GM21737 (cell line): Measurements from ENCODE around the gene OLIG1.
A peak's percentile ranks its signal among the peaks of the same experiment; 100 is the strongest.

Experiments
- ATAC-seq: cut with Tn5 transposase; IDR thresholded peaks from one replicate; pipeline ENCODE4 v1.9.1; 2021; ENCODE audit warnings: mild to moderate bottlenecking, moderate library complexity; ENCODE audit not compliant: unreplicated experiment

OLIG1 gene

DNA sequence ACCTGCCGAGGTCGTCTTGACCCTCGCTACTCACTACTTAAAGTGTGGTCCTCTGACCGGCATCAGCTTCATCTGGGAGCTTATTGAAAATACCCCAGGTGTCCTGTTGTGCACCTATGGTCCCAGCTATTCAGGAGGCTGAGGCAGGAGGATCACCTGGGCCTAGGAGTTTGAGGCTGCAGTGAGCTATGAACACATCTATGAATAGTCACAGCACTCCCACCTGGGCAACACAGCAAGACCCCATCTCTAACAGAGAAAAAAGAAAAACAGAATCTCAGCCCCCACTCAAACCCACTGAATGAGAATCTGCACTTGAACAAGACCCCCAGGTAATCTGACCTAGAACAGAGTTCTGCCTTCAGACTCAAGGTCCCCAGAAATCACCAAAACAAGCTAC is 8.7 kb upstream of the OLIG1 start:
- ATAC-seq = no peak

DNA sequence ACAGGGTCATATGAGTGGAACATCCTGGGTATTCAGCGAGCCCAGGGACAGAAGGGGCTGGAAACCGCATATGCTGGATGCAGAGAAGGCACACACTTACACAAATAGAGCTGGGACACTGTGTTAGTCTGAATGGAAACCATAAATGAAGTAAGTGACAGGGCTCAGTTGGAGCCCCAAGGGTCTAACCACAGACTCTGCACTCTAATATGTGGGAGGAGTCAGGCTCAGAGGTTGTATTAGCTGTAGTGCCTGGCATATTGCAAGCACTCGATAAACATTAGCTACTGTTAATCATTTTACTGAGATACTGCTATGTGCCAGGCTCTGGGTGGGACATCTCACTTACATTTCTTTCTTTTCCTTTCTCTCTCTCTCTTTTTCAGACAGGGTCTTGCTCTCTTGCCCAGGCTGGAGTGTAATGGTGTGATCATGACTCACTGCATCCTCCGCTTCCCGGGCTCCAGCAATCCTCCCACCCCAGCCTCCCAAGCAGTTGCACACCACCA is 6.5 kb upstream of the OLIG1 start:
- no peak for ATAC-seq

DNA sequence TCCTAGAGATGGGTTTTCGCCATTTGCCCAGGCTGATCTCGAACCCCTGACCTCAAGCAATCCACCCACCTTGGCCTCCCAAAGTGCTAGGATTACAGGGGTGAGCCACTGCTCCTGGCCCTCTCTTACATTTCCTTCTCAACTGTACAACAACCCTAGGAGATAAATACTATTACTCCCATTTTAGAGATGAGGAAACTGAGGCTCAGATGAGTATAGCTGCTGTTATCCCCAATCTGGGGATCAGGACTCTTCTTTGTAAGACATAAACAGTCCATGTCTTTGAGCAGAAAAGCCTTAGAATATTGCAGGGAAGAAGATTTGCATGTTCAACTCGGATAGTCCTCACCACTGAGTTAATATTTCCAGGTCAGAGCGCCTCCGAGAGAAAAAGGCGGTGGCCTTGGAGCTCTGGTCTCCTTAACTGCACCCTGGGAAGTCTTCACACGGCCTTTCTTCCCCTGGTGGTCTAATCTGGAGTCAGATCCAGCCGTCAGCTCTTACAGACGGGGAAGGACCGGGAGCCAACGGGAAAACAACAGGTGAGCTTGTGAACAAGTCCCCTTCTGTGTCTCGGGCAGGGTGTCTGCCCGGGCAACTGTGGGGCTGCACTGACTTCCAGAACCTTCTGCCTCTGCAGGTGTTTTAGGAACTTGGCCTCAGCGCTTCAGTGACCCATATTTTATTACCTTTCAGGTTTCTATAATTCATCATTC is 5.9 kb upstream of the OLIG1 start:
- ATAC-seq = no peak

DNA sequence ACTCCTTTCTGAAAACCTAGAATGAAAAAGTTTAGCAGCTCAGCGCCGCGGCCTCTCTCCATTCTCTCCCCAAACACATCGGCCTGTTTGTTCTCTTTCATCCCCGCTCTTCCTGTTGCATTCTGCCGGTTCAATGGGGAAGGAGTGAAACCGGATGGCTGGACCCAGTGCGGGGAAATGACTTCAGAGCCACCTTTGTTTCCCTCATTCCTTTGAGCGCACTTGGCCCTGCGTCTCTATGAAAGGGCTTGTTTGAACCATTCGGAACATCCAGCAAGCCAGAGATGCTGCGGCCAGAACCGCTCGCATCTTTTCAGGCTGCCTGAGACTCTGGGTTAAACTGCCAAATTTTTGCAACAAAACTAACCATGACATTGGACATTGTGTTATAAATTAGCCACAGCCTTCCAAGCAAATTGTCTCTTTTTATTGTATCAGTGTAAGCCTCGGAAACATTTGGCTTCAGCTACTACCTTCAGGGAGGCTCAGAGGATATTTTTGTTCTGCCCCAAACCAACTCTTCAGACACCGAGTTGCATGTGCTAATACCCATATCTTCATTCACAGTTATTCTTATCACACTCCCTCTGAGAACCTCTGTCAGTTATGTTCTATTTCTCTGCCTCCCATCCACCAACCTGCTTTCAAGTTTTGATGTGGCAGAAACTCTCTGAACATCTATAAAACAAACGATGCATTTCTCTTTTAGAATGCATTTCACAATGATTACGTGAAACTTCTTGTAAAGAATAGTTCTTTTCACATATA is 5.1 kb upstream of the OLIG1 start:
- no peak for ATAC-seq

DNA sequence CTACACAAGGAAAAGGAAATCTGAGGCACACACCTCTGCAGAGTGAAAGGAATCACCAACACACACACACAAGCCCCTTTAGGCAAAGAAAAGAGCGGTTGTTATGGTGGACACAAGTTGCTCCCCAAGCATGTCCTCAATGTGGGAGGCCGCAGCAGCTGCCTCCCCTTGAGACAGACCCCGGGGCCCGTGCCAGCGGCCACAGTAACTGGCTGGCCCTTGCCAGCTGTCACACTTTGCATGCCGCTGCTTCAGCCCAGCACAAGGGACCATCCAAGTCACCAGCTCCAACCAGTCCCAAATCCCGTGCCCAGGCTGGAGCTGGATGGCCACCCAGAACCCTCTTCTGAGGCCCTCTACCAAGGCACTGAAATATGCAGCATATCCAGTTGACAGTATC is 2.9 kb upstream of the OLIG1 start:
- ATAC-seq = no peak

DNA sequence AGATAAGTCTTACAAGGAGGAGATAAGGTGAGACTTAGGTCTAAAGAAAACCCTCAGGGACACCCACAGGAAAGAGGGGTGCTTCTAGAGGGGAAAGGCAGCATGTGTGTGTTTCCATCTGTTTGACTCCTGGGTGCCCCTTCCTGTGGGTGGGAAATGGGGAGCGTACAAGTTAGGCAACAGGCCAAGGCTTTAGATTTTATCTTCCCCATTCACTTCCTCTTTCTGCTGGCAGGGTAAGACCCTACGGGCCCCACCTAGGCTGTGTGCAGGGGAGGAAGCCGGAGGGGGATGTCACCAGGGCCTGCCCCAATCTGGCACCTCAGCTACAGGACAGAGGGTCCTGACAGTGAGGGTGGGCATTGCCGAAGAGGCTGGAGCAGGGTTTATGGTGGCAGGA is 2.5 kb upstream of the OLIG1 start:
- ATAC-seq = no peak

DNA sequence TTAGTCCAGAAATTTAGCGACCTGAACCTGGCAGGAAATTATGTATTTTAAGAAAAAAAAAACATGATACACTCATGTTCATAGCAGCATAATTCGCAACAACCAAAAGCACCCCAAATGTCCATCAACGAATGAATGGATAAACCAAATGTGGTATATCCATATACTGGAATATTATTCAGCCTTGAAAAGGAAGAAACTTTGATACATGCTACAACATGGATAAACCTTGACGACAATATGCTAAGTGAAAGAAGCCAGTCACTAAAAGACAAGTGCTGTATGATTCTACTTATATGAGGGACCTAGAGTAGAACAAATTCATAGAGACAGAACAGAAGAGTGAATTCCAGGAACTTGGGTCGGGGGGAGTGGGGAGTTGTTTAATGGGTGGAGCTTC is 698 bp upstream of the OLIG1 start:
- ATAC-seq = no peak

DNA sequence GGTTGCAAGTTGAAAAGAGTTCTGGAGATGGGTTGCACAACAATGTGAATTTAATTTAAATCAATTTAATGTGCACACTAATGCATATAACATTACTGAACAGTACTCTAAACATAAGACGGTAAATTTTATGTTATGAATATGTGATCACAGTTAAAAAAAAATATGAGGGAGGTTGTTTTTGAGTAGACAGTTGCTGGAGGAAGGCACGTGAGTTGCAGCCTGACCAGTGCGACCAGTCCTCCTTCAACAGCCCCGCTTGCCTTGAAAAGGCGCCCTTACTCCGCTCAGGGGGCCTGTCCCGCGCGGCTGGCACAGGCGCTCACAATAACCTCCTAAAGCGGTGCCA is 322 bp upstream of the OLIG1 start:
- ATAC-seq = no peak

DNA sequence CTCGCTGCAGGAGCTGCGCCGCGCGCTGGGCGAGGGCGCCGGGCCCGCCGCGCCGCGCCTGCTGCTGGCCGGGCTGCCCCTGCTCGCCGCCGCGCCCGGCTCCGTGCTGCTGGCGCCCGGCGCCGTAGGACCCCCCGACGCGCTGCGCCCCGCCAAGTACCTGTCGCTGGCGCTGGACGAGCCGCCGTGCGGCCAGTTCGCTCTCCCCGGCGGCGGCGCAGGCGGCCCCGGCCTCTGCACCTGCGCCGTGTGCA is 730 bp downstream of the OLIG1 start:
- ATAC-seq = no peak

DNA sequence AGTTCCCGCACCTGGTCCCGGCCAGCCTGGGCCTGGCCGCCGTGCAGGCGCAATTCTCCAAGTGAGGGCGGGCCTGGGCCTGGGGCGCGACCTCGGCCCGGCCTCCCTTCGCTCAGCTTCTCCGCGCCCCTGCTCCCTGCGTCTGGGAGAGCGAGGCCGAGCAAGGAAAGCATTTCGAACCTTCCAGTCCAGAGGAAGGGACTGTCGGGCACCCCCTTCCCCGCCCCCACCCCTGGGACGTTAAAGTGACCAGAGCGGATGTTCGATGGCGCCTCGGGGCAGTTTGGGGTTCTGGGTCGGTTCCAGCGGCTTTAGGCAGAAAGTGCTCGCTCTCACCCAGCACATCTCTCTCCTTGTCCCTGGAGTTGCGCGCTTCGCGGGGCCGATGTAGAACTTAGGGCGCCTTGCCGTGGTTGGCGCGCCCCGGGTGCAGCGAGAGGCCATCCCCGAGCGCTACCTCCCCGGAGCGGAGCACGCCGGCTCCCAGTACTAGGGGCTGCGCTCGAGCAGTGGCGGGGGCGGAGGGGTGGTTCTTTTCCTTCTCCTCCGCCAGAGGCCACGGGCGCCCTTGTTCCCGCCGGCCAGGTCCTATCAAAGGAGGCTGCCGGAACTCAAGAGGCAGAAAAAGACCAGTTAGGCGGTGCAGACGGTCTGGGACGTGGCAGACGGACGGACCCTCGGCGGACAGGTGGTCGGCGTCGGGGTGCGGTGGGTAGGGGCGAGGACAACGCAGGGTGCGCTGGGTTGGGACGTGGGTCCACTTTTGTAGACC is 1.2 kb downstream of the OLIG1 start:
- no peak for ATAC-seq

DNA sequence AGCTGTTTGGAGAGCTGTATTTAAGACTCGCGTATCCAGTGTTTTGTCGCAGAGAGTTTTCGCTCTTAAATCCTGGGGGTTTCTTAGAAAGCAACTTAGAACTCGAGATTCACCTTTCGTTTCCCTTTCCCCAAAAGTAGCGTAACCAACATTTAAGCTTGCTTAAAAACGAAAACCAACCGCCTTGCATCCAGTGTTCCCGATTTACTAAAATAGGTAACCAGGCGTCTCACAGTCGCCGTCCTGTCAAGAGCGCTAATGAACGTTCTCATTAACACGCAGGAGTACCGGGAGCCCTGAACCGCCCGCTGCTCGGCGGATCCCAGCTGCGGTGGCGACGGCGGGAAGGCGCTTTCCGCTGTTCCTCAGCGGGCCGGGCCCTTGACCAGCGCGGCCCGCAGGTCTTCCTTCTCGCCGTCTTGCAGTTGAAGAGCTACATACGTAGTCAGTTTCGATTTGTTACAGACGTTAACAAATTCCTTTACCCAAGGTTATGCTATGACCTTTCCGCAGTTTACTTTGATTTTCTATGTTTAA is 1.9 kb downstream of the OLIG1 start:
- ATAC-seq = no peak

DNA sequence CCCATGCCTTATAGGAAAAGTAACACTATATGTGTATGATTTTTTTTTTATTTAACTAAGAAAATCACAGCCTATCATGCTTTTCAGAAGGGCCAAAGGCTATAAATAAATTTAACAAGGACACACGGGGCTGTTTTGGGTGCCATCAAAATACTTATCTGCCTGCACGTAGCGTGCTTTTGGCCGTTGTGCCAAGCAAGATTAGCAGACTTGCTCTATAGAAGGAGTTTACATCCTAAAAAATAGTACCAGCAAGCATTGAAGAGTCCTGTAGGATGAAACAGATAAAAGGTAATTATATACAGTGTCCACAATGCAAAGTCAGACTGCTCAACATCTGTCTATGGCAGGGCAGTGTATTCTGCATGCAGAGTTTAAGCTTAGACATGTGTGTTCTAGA is 3.7 kb downstream of the OLIG1 start:
- no peak for ATAC-seq

DNA sequence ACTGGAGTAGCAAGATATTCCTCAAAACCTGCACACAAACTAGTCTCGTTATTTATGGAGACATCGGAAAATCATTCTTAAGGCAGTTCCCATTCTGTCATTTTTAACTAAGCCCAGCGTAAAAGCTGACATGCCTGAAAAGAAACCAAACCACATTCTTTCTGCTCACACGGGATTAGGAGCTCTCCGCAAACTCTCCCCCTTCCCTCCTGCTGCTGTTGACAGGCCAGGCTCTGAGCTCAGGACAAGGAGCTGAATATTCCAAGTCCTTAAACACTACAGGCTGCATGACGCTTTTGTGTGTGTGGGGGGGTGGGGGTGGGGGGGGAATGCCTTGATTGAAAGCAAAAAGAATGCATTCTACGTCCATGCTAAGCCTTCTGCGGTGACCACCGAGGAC is 5.2 kb downstream of the OLIG1 start:
- ATAC-seq = no peak

DNA sequence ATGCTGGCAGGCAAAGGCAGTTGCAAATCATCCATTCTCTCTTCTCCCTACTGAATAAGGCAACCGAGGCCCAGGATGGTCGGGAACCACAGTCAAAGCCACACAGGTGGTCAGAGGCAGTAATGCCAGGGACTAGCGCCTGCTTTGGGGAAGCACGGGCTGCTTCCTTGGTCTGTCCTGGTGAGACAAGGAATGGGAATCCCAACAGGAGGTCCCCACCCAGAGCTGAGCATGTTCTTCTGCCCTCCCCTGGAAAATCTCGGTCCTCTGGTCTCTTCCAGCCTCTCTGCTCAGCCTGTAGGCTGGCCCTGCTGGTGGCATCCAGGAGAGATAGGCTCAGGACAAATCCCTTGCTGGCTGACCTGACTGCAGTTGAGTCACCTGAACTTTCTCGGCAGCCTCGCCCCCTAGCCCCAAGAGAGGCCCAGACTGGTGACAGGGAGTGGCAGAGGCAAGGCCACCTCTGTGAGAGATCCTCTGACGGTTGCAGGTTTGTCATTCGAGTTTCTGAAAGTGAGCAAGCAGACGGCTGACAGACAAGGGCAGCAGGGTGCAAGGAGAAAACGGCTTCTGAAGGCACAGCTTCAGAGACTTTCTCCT is 5.8 kb downstream of the OLIG1 start:
- no peak for ATAC-seq

DNA sequence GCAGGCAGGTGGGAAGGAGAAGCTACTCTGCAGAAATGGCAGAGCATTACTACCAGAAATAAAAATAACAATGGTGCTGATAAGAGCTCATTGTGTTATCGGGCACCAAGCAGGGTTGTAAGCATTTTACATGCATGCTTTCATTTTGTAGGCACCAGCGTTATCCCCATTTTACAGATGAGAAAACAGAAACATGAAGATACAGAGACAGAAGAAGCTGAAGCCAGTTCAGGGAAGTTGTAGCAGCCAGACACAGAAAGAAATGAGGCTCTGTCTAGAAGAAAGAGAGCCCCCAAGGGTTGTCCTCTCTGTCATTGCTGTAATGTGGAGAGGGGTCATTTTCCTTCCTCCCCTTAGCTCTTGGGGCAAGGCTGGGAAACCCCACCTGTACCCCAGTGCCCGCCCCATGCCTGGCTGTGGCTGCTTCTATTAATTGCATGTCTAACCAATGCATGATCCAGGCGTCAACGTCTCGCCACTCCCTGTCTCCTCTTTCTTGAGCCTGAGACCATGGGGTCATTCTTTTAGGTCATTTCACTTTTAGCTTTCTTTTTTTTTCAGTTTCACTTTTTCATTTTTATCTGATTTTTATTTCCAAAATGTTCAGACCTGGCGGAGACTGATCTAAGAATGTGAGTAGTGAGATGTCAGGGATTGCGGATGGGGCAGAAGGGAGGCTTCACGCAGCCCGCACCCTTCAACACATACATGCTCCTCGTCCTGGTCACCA is 6.8 kb downstream of the OLIG1 start:
- ATAC-seq = no peak

DNA sequence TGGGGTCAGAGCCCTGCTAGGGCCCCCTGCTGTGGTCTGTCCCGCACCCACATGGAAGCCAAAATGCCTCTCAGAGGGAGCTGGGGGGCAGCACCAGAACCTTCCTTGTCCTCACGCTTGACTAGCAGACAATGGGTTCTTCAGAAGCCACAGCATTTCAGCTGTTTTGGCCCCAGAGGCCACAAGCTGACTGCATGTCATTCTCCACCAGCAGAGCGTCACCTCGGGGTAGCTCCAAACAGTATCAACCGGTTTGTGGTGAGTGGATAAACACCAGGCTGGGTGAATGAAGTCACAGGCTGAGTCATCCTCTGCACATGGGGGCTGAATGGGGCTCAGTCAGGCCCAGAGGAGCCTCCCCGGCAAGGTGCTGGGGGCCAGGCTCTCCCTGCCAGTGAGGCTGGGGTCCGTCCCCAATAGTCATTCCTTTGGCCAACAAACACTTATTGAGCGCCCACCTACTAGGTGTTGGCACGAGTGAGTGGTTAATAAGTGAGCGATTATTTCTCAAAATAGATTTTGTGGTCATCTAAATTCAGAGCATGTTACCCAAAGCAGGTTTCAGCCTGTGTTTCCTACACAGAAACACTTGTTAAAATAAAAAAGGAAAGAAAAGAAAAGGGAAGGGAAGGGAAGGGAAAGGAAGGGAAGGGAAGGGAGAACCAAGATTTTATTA is 9.1 kb downstream of the OLIG1 start:
- peak; percentile 93 for ATAC-seq

DNA sequence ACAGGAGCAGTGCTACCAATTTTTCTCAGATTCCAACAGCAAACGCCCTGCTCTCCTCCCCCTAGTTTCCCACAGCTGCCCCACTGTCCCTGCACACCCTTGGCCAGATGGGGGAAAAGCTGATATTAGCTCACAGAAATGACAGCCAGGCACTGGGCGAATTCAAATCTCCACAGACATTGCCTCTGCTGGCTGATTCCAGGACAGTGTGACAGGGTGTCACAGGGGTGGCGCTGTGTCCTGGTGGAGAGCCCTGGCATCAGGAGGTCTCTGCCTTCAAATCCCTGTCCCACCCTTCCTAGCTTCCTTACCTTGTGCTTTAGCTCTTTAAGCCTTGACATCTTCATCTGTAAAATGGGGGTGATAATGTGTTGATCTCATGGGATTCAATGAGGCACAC is 10.4 kb downstream of the OLIG1 start:
- ATAC-seq = no peak

DNA sequence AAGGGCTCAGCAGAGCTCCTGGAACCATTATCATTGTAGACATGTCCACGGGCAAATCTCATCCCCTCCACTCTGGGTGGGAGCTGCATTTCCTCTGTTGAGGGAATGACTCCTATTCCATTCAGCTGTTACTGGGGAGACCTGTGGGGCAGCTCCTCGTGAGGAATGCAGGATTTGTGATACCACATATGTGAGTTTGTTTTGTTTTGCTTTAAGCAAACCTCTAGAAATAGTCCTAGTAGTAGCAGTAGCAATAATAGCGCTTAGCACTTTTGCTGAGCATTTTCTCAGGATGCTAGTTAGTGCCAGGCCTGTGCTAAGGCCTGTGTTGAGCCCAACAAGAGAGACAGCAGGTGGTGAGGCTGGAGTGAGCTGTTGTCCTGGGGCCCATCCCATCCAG is 10.8 kb downstream of the OLIG1 start:
- no peak for ATAC-seq

DNA sequence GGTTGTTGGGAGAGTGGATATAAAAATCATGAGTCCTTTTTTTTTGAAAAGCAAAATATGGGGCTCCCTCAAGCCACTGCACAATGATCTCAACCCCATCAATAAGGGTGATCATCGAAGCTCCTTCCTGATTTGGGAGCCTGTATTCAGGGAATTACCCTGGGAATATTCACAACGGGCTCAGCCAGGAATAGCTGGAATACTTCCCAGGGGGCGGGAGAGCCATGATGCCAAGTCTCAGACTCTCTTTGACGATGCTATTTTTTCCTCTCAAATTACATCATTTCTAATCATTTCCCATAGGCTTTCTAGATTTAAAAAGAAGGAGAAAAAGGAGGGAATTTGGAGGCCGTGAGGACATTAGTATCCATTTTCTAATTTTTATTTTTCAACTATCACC is 18.4 kb downstream of the OLIG1 start:
- ATAC-seq = no peak

DNA sequence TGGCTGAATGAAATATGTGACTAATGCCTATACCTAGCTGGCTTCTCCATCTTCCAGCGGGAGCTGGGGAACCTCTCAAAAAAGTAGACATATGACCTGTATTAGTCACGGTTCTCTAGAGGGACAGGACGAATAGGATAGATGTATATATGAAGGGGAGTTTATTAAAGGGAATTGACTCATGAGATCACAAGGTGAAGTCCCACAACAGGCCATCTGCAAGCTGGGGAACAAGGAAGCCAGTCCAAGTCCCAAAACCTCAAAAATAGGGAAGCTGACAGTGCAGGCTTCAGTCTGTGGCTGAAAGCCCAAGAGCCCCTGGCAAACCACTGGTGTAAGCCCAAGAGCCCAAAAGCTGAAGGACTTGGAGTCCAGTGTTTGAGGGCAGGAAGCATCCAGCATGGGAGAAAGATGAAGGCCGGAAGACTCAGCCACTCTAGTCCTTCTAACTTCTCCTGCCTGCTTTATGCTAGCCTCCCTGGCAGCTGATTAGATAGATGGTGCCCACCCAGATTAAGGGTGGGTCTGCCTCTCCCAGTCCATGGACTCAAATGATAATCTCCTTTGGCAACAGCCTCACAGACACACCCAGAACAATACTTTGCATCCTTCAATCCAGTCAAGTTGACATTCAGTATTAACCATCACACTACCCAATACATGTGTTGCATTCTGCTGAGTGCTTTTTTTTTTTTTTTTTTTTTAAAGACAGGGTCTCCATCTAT is 19.6 kb downstream of the OLIG1 start:
- no peak for ATAC-seq
